Caco-2 (cell line): ENCODE measurements around the gene KLF16. TPM values are rescaled to one million over a fixed set of nuclear protein-coding genes. Genes with fewer than 3 reads are reported as not detected.
A peak's percentile ranks its signal among the peaks of the same experiment; 100 is the strongest.

Source experiments
- BruUV-seq: library from RNA; stranded (reverse); fragments of 400-500 nt; replicated peaks from 2 replicates; lab custom pipeline; 2021; lab: Mats Ljungman, UMichigan
- CTCF ChIA-PET: fragments of 300-600 bp; sonication (Branson Sonifier 250); formaldehyde crosslinking; loops from one replicate; lab custom pipeline; 2022; ENCODE audit warnings: antibody characterized with exemption; lab: Charles Lee
- POLR2A ChIA-PET: fragments of 300-600 bp; sonication (Branson Sonifier 250); formaldehyde crosslinking; loops from one replicate; lab custom pipeline; 2022; ENCODE audit warnings: antibody characterized with exemption; lab: Charles Lee
- DNase-seq, 2 experiments: peaks; one replicate each; pipeline versions ENCODE4 v3.0.0 to v3.0.0-alpha.2; 2020 to 2022
- H3K27me3 ChIP-seq: replicated peaks from 2 replicates; pipeline ENCODE4 v1.6.0; 2011; ENCODE audit warnings: low read length; ENCODE audit not compliant: control insufficient read depth, insufficient read depth
- H3K36me3 ChIP-seq: 2 replicates; pipeline ENCODE4 v1.5.1; 2011; ENCODE audit warnings: low read length; ENCODE audit not compliant: control insufficient read depth, insufficient read depth
- H3K4me1 ChIP-seq: fragments of 250-450 bp; sonication (Bioruptor Pico); 2 replicates; pipeline ENCODE4 v1.5.1; 2020; ENCODE audit warnings: mild to moderate bottlenecking
- H3K4me3 ChIP-seq: 2 replicates; pipeline ENCODE4 v1.5.1; 2011; ENCODE audit warnings: low read depth, mild to moderate bottlenecking, control low read depth, low read length
- H3K9me3 ChIP-seq: fragments of 250-450 bp; sonication (Bioruptor Pico); 2 replicates; pipeline ENCODE4 v1.5.1; 2020; ENCODE audit warnings: mild to moderate bottlenecking, moderate library complexity
- H3K27ac Mint-ChIP-seq: one replicate; pipeline ENCODE4 v1.8.0; 2022; ENCODE audit warnings: mixed read lengths; ENCODE audit not compliant: unreplicated experiment
- H3K27me3 Mint-ChIP-seq: one replicate; pipeline ENCODE4 v1.8.0; 2022; ENCODE audit warnings: mixed read lengths; ENCODE audit not compliant: insufficient read depth, unreplicated experiment
- H3K36me3 Mint-ChIP-seq: one replicate; pipeline ENCODE4 v1.8.0; 2022; ENCODE audit warnings: mild to moderate bottlenecking, mixed read lengths; ENCODE audit not compliant: insufficient read depth, unreplicated experiment
- H3K4me1 Mint-ChIP-seq: one replicate; pipeline ENCODE4 v1.8.0; 2022; ENCODE audit warnings: low read depth, mixed read lengths; ENCODE audit not compliant: unreplicated experiment
- H3K4me3 Mint-ChIP-seq: one replicate; pipeline ENCODE4 v1.8.0; 2022; ENCODE audit warnings: mild to moderate bottlenecking, moderate library complexity, mixed read lengths; ENCODE audit not compliant: unreplicated experiment
- H3K9me3 Mint-ChIP-seq: one replicate; pipeline ENCODE4 v1.8.0; 2022; ENCODE audit warnings: mixed read lengths; ENCODE audit not compliant: unreplicated experiment
- CTCF ChIP-seq, 2 experiments: fragments of 200-600 bp in 1 of 2; IDR thresholded peaks; 1 replicate in 1 of 2; 2 replicates in 1 of 2; pipeline versions ENCODE4 v1.5.1 to v1.8.0; 2011 to 2022; ENCODE audit warnings: antibody characterized with exemption in 1 of 2, control low read depth in 1 of 2, inconsistent platforms in 1 of 2, low read depth in 1 of 2, low read length in 1 of 2, mild to moderate bottlenecking in 1 of 2, moderate library complexity in 1 of 2; ENCODE audit not compliant: insufficient read depth in 1 of 2, severe bottlenecking in 1 of 2, unreplicated experiment in 1 of 2
- intact Hi-C: fragments of 100-400 bp; cut with micrococcal nuclease; formaldehyde crosslinking; loops from one replicate; pipeline ENCODE4 v1.10.0; 2022; ENCODE audit not compliant: unreplicated experiment
- total RNA-seq: library from RNA; stranded (reverse); gene quantifications from 2 replicates; pipeline ENCODE4 v1.2.3, GENCODE V29; 2022

KLF16 gene
- total RNA-seq, 1 experiment from 2014 or later, result 26.8 TPM

- Histone ChIP-seq H3K9me3 (no peaks in the 10 kb centered on the region), H3K36me3 (no peaks in the 10 kb centered on the region), H3K4me1 (peaks cover 27% of the 10 kb centered on the region), H3K4me3 (peak overlapping the region; percentile 64), H3K27me3 (no peaks in the 10 kb centered on the region)
- Mint-ChIP-seq H3K27me3 (no peaks in the 10 kb centered on the region), H3K4me3 (peak overlapping the region; percentile 67), H3K4me1 (peaks cover 5% of the 10 kb centered on the region), H3K36me3 (peaks cover 20% of the 10 kb centered on the region), H3K27ac (peak overlapping the region; percentile 42), H3K9me3 (no peaks in the 10 kb centered on the region)
- CTCF ChIA-PET, result interaction anchor here (0.6 to 1.3 kb wide), 8 partner anchors 10 to 71 kb away, joined by 3 to 8 read pairs (median 3); partner anchors contain the start of gene ABHD17A
- intact Hi-C loops, result loop anchor here (1.0 kb wide), 1 partner anchor 41 kb away; the partner anchor contains the start of genes ADAT3 and SCAMP4
- TF ChIP-seq CTCF (IDR thresholded peaks at IDR 0.05; ENCODE audit: insufficient read depth in 1 of 2, low read depth in 1 of 2, low read length in 1 of 2, severe bottlenecking in 1 of 2, unreplicated experiment in 1 of 2), result peak; percentile 70 to 73
- POLR2A ChIA-PET, result interaction anchor here (0.6 to 1.5 kb wide), 6 partner anchors 10 to 26 kb away, joined by 3 to 12 read pairs (median 8); partner anchors contain the start of gene ABHD17A
- BruUV-seq, result TSS peak; percentile 83
- DNase-seq, result peak; percentile 83 to 89
Observed at GRCh38 chr19:1864480-1865171, 1.2 kb upstream of the KLF16 start.

DNA sequence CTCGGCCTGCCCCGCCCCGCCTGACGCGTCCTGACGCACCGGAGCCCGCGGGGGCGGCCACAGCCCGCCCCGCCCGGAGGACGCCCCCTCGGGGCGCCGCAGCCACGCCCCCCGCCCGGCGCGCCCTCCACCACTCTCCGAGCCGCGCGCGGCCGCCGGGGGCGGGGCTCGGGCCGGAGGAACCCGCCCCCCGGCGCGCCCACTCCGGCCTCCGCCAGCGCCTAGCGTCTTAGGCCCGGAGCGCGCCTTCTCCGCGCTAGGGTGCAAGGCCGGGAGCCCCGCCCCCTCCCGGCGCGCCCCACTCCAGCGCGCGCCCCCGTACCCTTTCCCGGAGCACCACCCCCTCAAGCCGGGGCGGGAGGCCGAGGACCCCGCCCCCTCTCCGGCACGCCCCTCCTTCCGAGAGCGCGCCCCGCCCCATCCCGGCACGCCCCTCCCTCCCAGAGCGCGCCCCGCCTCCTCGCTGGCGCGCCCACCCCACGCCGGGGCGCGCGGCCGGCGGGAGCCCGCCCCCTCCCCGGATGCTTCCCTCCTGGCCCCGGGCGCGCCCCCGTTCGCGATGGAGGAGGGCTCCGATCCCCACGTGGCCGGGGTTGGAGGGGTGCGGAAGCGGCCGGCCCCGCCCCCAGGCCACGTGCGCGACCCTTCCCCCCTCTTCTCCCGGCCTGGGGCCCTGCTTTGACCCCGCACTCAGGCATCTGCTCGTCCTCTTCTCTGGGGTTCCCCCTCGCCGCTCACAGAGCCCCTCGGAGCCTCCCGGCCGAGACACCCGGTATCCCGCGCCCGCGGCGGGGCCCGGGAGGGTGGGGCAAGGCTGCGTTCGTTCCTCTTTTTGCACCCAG lies 480 bp upstream of the KLF16 start:
- H3K27me3 Mint-ChIP-seq, result no peaks in the 10 kb centered on the region
- Histone ChIP-seq H3K4me3 (peak overlapping the region; percentile 89), H3K36me3 (no peaks in the 10 kb centered on the region), H3K9me3 (no peaks in the 10 kb centered on the region), H3K27me3 (no peaks in the 10 kb centered on the region), H3K4me1 (peaks cover 33% of the 10 kb centered on the region)
- intact Hi-C loops, result loop anchor here (1.0 kb wide), 1 partner anchor 41 kb away; the partner anchor contains the start of genes ADAT3 and SCAMP4
- H3K4me1 Mint-ChIP-seq, result peaks cover 5% of the 10 kb centered on the region
- TF ChIP-seq CTCF (IDR thresholded peaks at IDR 0.05; ENCODE audit: insufficient read depth in 1 of 2, low read depth in 1 of 2, low read length in 1 of 2, severe bottlenecking in 1 of 2, unreplicated experiment in 1 of 2), result no peak
- H3K4me3 Mint-ChIP-seq, result peak overlapping the region; percentile 67
- POLR2A ChIA-PET, result interaction anchor here (0.6 to 1.5 kb wide), 3 partner anchors 9 to 12 kb away, joined by 5 to 12 read pairs (median 12); no protein-coding TSS in a partner anchor
- peaks cover 20% of the 10 kb centered on the region for H3K36me3 Mint-ChIP-seq
- CTCF ChIA-PET, result interaction anchor here (0.6 to 1.3 kb wide), 7 partner anchors 11 to 70 kb away, joined by 3 to 8 read pairs (median 3); partner anchors contain the start of gene ABHD17A
- H3K27ac Mint-ChIP-seq, result peak overlapping the region; percentile 42
- peak; percentile 91 to 96 for DNase-seq
- BruUV-seq, result no TSS peak
- no peaks in the 10 kb centered on the region for H3K9me3 Mint-ChIP-seq
